ENCODE results near the gene ZNF580. TPM values are rescaled to one million over a fixed set of nuclear protein-coding genes. Genes with fewer than 3 reads are reported as not detected.
A peak's percentile ranks its signal among the peaks of the same experiment; 100 is the strongest.

ZNF580 gene
- total RNA-seq, 2 donors from 2014 or later: 32.0 to 36.7 TPM

- intact Hi-C loops (cut with DNase I): no loop called here
- DNase-seq (ENCODE audit: low spot score): peak; percentile 99
These were observed 13.0 kb downstream of the ZNF580 start for GRCh38 chr19:55653651-55654322.

- intact Hi-C loops (cut with DNase I): no loop called here
- peak; percentile 100 for DNase-seq (ENCODE audit: low spot score)
These were observed 13.6 kb downstream of the ZNF580 start for GRCh38 chr19:55654323-55654867.

- peak; percentile 99 for DNase-seq (ENCODE audit: low spot score)
- intact Hi-C loops (cut with DNase I): no loop called here
These were observed 14.3 kb downstream of the ZNF580 start, which contains the start of gene U2AF2 for GRCh38 chr19:55654868-55655647. Gene U2AF2, plus strand, starts transcription at chr19:55655035. Its CDS starts 70 bp downstream, at chr19:55655105.

GRCh38 chr19:55655648-55656040, 14.8 kb downstream of the ZNF580 start:
- intact Hi-C loops (cut with DNase I): no loop called here
- DNase-seq (ENCODE audit: low spot score): no peak

- no peak for DNase-seq (ENCODE audit: low spot score)
- intact Hi-C loops (cut with DNase I): no loop called here
These were observed 15.8 kb downstream of the ZNF580 start for GRCh38 chr19:55656552-55656951.

- intact Hi-C loops (cut with DNase I): no loop called here
- DNase-seq (ENCODE audit: low spot score): no peak
These were observed 16.4 kb downstream of the ZNF580 start for GRCh38 chr19:55656988-55657747.

- DNase-seq (ENCODE audit: low spot score): no peak
- intact Hi-C loops (cut with DNase I): no loop called here
These were observed 18.2 kb downstream of the ZNF580 start for GRCh38 chr19:55658846-55659459.

- intact Hi-C loops (cut with DNase I): no loop called here
- no peak for DNase-seq (ENCODE audit: low spot score)
These were observed 19.0 kb downstream of the ZNF580 start for GRCh38 chr19:55659822-55660221.

- intact Hi-C loops (cut with DNase I): no loop called here
- DNase-seq (ENCODE audit: low spot score): no peak
These were observed 19.6 kb downstream of the ZNF580 start for GRCh38 chr19:55660404-55660803.

- intact Hi-C loops (cut with DNase I): no loop called here
- DNase-seq (ENCODE audit: low spot score): no peak
These were observed 20.2 kb downstream of the ZNF580 start for GRCh38 chr19:55660991-55661390.

GRCh38 chr19:55661826-55662225, 21.0 kb downstream of the ZNF580 start:
- intact Hi-C loops (cut with DNase I): no loop called here
- DNase-seq (ENCODE audit: low spot score): no peak

- DNase-seq (ENCODE audit: low spot score): no peak
- intact Hi-C loops (cut with DNase I): no loop called here
These were observed 23.2 kb downstream of the ZNF580 start for GRCh38 chr19:55663846-55664536.

- DNase-seq (ENCODE audit: low spot score): no peak
These were observed 25.7 kb downstream of the ZNF580 start for GRCh38 chr19:55666343-55667005.

GRCh38 chr19:55667006-55667381, 26.2 kb downstream of the ZNF580 start:
- intact Hi-C loops (cut with DNase I): no loop called here
- no peak for DNase-seq (ENCODE audit: low spot score)

More at GRCh38 chr19:55666343-55667005, 25.7 kb downstream of the ZNF580 start:
- intact Hi-C loops (cut with DNase I): no loop called here

GRCh38 chr19:55667511-55667910, 26.7 kb downstream of the ZNF580 start:
- intact Hi-C loops (cut with DNase I): no loop called here
- no peak for DNase-seq (ENCODE audit: low spot score)

GRCh38 chr19:55667958-55668357, 27.2 kb downstream of the ZNF580 start:
- DNase-seq (ENCODE audit: low spot score): no peak
- intact Hi-C loops (cut with DNase I): no loop called here

- no peak for DNase-seq (ENCODE audit: low spot score)
- intact Hi-C loops (cut with DNase I): no loop called here
These were observed 28.0 kb downstream of the ZNF580 start for GRCh38 chr19:55668603-55669348.
